Cerebellar cortex (tissue), 1 donor: ENCODE data around the gene MEN1.

Source experiments
- DNase-seq: peaks from one replicate; pipeline ENCODE4 v3.0.0-alpha.2; 2015; ENCODE audit warnings: low spot score

The MEN1 gene

GRCh38 chr11:64784813-64785581 lies 25.4 kb downstream of the MEN1 start:
- no peak for DNase-seq

GRCh38 chr11:64778473-64779298 lies 31.7 kb downstream of the MEN1 start, which contains the start of gene SF1:
SF1 (minus strand) TSS chr11:64778542; CDS start chr11:64778392, 150 bp downstream.
- DNase-seq, result peak; percentile 100

- DNase-seq, result no peak
These were observed 32.2 kb downstream of the MEN1 start for GRCh38 chr11:64778223-64778472.

- DNase-seq, result peak; percentile 70
These were observed 32.7 kb downstream of the MEN1 start for GRCh38 chr11:64777449-64778222.

GRCh38 chr11:64776875-64777274 lies 33.5 kb downstream of the MEN1 start:
- no peak for DNase-seq

- no peak for DNase-seq
These were observed 33.9 kb downstream of the MEN1 start for GRCh38 chr11:64776425-64776824.

- DNase-seq, result no peak
These were observed 36.2 kb downstream of the MEN1 start for GRCh38 chr11:64774144-64774543.

- no peak for DNase-seq
These were observed 37.9 kb downstream of the MEN1 start for GRCh38 chr11:64772303-64773018.

- DNase-seq, result no peak
These were observed 38.5 kb downstream of the MEN1 start for GRCh38 chr11:64771861-64772260.

GRCh38 chr11:64770120-64770519 lies 40.2 kb downstream of the MEN1 start:
- no peak for DNase-seq

- no peak for DNase-seq
These were observed 41.1 kb downstream of the MEN1 start for GRCh38 chr11:64769283-64769682.

GRCh38 chr11:64768300-64768694 lies 42.1 kb downstream of the MEN1 start:
- DNase-seq, result no peak

GRCh38 chr11:64767344-64768299 lies 42.7 kb downstream of the MEN1 start:
- peak; percentile 75 for DNase-seq

- no peak for DNase-seq
These were observed 43.5 kb downstream of the MEN1 start for GRCh38 chr11:64766881-64767280.

GRCh38 chr11:64765851-64766665 lies 44.3 kb downstream of the MEN1 start:
- DNase-seq, result no peak

- peak; percentile 42 for DNase-seq
These were observed 45.0 kb downstream of the MEN1 start for GRCh38 chr11:64765291-64765850.

- no peak for DNase-seq
These were observed 45.6 kb downstream of the MEN1 start for GRCh38 chr11:64764753-64765152.

- DNase-seq, result no peak
These were observed 46.2 kb downstream of the MEN1 start for GRCh38 chr11:64764040-64764611.

- DNase-seq, result no peak
These were observed 46.8 kb downstream of the MEN1 start for GRCh38 chr11:64763526-64764039.
